HG03064 (cell line): Measurements from ENCODE around the gene CDC42EP1.
"Not testable (repeated sequence)": the region's sequence is repeated elsewhere in the genome, so short reads cannot be mapped to it uniquely, and the experiment has no call there.

Experiments
- ATAC-seq: cut with Tn5 transposase; IDR thresholded peaks from one replicate; pipeline ENCODE4 v1.9.1; 2021; ENCODE audit warnings: low read depth; ENCODE audit not compliant: unreplicated experiment

CDC42EP1 gene

GRCh38 chr22:37571258-37571991 is 11.1 kb downstream of the CDC42EP1 start:
- ATAC-seq = no peak

- ATAC-seq = no peak
Measured at GRCh38 chr22:37571992-37572373, 11.7 kb downstream of the CDC42EP1 start.

- no peak for ATAC-seq
Measured at GRCh38 chr22:37575490-37576003, 15.3 kb downstream of the CDC42EP1 start.

DNA sequence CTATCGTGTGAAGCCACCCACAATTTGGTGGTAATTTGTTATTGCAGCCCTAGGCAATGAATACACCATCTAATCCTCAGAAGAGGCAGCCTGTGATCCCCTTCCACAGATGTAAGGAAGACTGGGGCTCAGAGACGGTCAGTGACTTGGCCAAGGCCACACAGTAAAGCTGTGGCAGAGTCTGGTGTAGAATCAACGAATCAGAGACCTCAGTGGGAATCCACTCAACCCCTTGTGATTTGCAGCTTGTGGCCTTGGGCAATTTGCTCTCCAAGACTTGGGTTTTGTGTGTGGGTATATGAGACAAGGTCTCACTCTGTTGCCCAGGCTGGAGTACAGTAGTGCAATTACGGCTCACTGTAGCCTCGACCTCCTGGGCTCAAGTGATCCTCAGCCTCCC is 17.7 kb downstream of the CDC42EP1 start:
- no peak for ATAC-seq

DNA sequence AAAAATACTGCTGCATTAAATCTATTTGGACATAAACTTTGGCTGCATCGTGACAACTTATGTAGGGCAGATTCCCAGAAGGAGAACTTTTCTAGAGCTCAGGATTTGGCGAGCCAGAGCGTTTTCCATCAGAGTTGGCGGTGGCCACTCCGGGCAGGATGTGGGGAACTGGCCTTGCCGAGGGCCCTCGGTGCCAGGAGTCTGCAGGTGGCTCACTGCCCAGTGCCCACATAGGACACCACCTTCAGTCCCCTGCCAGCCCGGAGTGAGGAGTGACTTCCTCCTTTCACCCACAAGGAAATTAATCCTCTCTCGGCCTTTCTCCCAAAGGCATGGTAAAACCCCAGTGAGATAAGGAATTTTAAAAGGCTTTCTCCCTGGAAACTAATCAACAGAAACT is 21.2 kb downstream of the CDC42EP1 start:
- no peak for ATAC-seq

DNA sequence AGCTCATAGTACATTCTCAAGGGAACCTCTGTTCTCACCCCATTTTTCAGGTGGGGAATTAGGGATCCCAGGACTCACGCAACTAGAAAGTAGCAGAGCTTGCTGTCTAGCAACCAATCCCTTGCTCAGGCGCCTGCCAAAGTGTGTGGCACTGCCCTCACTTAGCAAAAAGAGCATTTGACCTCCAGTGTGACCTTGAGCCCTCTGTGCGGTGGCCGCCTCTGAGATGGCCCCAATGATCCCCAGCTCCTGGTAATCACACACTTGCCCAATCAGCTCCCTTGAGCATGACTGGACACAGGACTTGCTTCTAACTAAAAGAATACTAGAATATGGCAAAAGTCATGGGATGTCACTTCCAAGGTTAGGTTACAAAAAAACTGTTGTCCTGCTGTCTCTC is 22.2 kb downstream of the CDC42EP1 start:
- no peak for ATAC-seq

- no peak for ATAC-seq
Measured at GRCh38 chr22:37588546-37589215, 28.4 kb downstream of the CDC42EP1 start.

- no peak for ATAC-seq
Measured at GRCh38 chr22:37589636-37590035, 29.4 kb downstream of the CDC42EP1 start.

DNA sequence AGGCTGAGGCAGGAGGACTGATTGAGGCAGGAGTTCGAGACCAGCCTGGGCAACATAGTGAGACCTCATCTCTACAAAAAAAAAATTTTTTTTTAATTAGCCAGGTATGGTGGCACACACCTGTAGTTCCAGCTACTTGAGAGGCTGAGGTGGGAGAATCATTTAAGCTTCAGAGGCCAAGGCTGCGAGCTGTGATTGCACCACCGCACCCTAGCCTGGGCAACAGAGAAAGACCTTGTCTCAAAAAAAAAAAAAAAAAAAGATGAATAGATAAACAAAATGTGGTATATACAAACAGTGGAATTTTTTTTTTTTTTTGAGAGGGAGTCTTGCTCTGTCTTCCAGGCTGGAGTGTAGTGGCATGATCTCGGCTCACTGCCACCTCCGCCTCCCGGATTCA is 30.8 kb downstream of the CDC42EP1 start:
- not testable (repeated sequence) for ATAC-seq

- no peak for ATAC-seq
Measured at GRCh38 chr22:37591823-37592404, 31.6 kb downstream of the CDC42EP1 start.

DNA sequence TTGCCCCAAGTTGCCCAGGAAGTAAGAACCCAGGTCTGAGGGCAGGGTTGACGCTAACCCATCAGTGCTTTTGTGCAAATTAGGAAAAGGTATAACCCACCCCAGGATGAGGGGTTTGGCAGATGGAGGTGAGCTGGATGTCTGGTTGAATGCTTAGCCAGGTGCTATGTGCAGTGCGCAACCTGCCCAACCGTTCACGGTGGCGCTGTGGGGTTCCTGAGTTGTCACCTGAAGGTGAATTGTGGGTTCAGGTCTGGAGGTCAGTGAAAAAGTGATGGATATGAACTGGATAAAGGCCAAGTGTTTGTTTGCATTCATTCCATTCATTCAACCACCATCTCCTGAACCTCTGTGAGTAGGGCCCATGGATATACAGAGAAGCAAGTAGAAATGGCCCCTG is 34.0 kb downstream of the CDC42EP1 start:
- no peak for ATAC-seq

DNA sequence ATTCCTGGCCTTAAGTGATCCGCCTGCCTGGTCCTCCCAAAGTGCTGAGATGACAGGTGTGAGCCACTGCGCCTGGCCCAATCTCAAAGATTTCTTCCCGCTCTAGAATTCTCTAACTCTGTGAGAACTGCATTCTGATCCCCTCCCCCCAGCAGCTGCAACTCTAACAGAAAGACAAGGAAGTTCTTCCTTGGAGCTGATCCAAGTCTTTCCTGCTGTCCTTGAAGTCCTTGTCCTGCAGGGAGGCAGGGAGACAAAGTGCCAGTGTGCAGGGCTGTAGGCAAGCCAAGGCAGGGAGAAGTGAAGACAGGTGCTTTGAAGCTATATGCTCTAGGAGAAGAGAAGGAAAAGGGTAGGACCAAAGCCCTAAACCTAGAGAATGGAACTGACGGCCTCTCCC is 38.9 kb downstream of the CDC42EP1 start:
- ATAC-seq = no peak

GRCh38 chr22:37601203-37601539 is 40.9 kb downstream of the CDC42EP1 start:
- no peak for ATAC-seq

DNA sequence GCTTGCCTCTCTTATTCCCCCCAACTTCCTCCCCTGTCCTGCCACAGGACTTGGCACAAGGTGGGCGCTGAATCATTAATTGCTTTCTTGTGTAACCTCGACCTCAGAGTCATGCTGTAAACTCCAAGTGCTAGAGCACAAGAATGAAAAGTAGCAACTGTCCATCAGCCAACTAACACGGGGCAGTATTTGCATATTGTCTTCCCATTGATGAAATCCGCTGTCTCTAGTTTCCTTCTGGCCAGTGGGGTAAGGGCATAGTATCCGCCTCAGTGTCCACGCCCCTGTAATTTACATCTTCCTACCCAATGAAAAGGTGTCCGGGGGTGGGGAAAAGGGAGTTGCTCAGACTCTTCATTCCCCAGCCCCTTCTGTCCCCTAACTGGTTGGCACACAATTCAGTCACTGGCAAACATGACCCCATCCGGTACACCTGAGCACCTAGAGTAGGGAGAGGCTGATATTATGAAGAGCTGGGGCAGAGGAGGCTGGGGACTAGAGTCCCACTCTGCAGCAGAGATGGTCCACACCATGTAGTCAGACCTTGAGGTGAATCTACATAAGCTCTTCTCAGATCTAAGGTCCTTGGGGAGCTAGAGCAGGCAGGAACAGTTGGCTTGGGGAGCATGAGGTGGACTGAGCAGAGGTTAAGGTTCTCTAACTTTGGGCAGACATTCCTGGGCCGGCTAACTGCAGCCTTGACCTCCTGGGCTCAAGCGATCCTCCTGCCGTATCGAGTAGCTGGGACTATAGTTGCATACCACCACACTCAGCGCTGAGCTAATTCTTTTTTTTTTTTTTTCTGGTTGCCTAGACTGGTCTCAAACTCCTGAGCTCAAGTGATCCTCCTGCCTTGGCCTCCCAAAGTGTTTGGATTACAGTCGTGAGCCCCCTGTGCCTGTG is 41.5 kb downstream of the CDC42EP1 start:
- no peak for ATAC-seq

- not testable (repeated sequence) for ATAC-seq
Measured at GRCh38 chr22:37602546-37603277, 42.4 kb downstream of the CDC42EP1 start.

DNA sequence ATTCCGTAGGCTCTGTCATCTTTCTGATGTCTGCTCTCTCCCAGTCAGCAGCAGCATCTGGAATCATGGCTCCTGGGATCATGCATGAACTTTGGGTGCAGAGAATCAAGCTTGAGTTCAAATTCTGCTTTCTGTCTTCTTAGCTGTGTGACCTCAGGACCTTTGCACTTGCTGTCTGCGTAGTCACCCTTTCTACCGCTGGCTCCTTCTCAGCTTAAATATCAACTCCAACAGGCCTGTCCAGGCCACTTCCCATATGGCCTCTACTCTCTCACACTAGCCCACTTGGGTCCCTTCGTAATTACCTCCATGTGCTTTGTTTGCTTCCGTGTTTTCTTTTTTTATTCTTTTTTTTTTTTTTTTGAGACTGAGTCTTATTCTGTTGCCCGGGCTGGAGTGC is 43.8 kb downstream of the CDC42EP1 start:
- ATAC-seq = no peak

- ATAC-seq = no peak
Measured at GRCh38 chr22:37604875-37605274, 44.6 kb downstream of the CDC42EP1 start.

DNA sequence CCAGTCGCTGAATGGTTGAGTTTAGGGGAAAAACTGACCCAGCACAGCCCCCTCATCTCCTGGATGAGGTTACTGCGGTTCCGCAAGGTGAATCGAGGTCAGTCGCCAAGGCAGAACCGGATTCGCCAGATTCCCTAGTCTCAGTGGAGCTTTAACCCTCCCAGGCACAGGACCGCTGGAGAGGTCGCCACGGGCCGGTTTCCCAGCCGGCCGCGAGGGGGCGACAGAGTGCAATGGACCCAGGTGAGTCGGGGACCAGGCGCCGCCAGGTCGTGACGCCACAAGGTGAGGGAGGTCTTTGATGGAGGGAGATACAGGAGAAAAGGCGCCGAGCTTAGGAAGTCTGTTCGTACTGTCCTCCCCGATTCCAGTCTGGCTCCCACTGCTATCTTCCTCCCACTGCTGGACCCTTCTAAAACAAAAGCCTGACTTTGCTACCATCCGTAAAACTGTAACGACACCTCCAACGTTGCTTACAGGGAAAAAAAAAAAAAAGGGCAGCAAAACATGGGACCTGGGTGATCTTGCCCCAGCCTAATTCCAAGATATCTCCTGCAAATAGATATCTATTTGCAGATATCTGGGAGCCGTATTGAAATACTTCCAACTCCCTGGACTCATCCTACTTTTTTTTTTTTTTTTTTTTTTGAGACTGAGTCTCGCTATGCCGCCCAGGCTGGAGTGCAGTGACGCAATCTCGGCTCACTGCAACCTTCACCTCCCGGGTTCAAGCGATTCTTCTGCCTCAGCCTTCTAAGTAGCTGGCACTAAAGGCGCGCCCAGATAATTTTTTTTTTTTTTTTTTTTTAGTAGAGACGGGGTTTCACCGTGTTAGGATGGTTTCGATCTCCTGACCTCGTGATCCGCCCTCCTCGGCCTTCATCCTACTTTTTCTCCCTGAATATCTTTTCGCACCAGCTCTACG is 47.0 kb downstream of the CDC42EP1 start:
- no peak for ATAC-seq

GRCh38 chr22:37607935-37608476 is 47.7 kb downstream of the CDC42EP1 start:
- no peak for ATAC-seq
